ENCODE measurements around the gene DAZL. TPM values are rescaled to one million over a fixed set of nuclear protein-coding genes. Genes with fewer than 3 reads are reported as not detected.
A peak's percentile ranks its signal among the peaks of the same experiment; 100 is the strongest.

Gene DAZL
- total RNA-seq, 1 donor from 2014 or later = not detected

DNA sequence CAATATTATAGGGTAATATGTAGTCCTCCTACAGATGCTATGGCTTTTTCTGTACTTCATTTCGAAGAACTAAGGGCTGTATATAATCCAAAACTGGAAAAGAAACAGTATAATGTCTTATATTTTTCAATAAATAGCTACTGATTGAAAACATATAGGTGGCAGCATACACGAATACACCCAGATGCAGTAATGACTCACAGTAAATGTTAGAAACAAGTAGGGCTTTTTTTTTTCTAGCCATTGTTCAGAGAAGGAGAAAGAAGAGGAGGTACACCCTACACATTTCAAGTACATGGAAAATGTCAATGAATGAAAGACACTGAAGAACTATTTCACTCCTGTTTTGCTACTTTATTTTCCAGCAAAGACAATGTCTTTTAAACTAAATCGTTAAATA is 9.4 kb downstream of the DAZL start:
- Histone ChIP-seq H3K27me3 (no peaks in the 10 kb centered on the region), H3K4me3 (no peak overlapping the region), H3K27ac (no peak overlapping the region), H3K9me3 (no peaks in the 10 kb centered on the region), H3K4me1 (no peaks in the 10 kb centered on the region), H3K36me3 (no peaks in the 10 kb centered on the region)
- no peak for DNase-seq (ENCODE audit: low spot score in 2 of 2)
- TF ChIP-seq, protein P1, sequence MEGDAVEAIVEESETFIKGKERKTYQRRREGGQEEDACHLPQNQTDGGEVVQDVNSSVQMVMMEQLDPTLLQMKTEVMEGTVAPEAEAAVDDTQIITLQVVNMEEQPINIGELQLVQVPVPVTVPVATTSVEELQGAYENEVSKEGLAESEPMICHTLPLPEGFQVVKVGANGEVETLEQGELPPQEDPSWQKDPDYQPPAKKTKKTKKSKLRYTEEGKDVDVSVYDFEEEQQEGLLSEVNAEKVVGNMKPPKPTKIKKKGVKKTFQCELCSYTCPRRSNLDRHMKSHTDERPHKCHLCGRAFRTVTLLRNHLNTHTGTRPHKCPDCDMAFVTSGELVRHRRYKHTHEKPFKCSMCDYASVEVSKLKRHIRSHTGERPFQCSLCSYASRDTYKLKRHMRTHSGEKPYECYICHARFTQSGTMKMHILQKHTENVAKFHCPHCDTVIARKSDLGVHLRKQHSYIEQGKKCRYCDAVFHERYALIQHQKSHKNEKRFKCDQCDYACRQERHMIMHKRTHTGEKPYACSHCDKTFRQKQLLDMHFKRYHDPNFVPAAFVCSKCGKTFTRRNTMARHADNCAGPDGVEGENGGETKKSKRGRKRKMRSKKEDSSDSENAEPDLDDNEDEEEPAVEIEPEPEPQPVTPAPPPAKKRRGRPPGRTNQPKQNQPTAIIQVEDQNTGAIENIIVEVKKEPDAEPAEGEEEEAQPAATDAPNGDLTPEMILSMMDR (IDR thresholded peaks at IDR 0.05) = no peak
- intact Hi-C loops (cut with DNase I) = no loop called here

DNA sequence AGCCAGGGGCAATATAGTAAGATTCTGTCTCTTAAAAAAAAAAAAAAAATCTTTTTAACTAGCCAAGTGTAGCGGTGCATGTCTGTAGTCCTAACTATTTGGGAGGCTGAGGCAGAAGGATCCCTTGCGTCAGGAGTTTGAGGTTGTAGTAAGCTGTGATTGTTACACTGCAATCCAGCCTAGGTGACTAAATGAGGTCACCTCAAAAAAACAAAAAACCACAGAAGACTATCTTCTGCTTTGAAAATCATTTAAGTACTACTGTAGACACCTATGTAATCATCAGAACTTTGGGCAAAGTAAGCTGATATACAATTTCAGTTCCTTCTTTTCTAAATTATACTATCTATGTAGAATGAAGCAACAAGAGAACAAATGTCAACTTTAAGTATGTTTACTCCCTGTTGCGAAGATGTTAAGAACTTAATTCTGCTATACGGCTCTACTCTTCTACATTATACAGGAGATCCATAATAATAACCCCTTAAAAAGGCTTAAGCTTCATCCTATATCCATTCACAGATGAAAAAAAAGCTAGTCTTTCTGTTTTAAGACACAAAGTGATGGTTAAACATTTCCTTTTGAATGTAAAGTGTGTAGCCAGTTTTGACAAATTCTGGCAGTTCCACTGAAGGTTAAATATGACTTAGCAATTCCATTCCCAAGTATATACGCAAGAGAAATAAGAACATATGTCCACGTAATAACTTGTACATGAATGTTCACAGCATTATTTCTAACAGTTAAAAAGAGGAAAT is 15.2 kb downstream of the DAZL start:
- intact Hi-C loops (cut with DNase I) = no loop called here

DNA sequence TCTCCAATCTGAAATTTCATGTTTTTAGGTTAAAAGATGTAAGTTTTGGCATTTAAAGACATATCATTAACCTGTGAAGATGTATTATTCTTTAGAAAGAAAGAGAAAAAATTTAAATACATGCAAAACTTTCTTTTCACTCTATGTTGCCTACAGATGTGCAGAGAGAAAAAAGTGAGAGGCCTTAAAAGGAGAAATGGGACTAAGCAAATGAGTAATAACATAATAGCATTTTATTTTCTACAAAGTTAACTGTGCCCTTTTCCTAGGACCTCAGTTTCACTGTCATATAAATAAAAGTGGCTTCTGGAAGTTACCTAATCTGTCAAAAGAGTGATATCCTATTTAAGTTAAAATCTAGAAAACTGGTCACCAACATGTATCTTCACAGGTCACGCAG is 16.1 kb downstream of the DAZL start:
- H3K27me3 ChIP-seq = no peaks in the 10 kb centered on the region
- no peak overlapping the region for H3K4me3 ChIP-seq
- peaks cover 0 to 4% of the 10 kb centered on the region in 2 donors for H3K4me1 ChIP-seq
- H3K27ac ChIP-seq = no peak overlapping the region
- TF ChIP-seq, protein P1 (IDR thresholded peaks at IDR 0.05) = no peak
- H3K9me3 ChIP-seq = no peaks in the 10 kb centered on the region
- intact Hi-C loops (cut with DNase I) = no loop called here
- no peaks in the 10 kb centered on the region for H3K36me3 ChIP-seq
- no peak for DNase-seq (ENCODE audit: low spot score in 2 of 2)

More for the DNA sequence above, 15.2 kb downstream of the DAZL start:
- Histone ChIP-seq H3K36me3 (no peaks in the 10 kb centered on the region), H3K27me3 (no peaks in the 10 kb centered on the region), H3K27ac (no peak overlapping the region), H3K4me1 (peaks cover 0 to 4% of the 10 kb centered on the region in 2 donors), H3K4me3 (no peak overlapping the region), H3K9me3 (no peaks in the 10 kb centered on the region)
- TF ChIP-seq, protein P1 (IDR thresholded peaks at IDR 0.05) = no peak
- no peak for DNase-seq (ENCODE audit: low spot score in 2 of 2)

DNA sequence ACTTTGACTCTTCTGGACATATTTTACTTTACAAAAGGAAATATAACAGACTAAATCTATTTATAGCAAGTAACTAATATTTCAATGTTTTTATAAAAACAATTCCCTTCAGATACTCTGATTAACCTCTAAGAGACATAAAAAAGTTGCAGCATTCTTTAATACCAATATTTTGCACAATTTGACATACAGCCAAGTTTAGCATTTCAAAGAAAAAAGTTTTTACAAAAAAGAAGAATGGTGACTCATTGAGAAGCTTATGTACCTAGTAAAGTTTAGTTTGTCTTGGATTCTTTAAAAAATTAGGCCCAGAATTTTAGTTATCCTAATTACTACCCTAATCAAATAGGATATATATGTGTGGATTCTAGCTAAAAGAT is 17.6 kb downstream of the DAZL start:
- intact Hi-C loops (cut with DNase I) = no loop called here
- Histone ChIP-seq H3K27me3 (no peaks in the 10 kb centered on the region), H3K9me3 (no peaks in the 10 kb centered on the region), H3K4me1 (peaks cover 0 to 4% of the 10 kb centered on the region in 2 donors), H3K36me3 (no peaks in the 10 kb centered on the region), H3K4me3 (no peak overlapping the region), H3K27ac (no peak overlapping the region)
- no peak for DNase-seq (ENCODE audit: low spot score in 2 of 2)
- TF ChIP-seq, protein P1 (IDR thresholded peaks at IDR 0.05) = no peak

DNA sequence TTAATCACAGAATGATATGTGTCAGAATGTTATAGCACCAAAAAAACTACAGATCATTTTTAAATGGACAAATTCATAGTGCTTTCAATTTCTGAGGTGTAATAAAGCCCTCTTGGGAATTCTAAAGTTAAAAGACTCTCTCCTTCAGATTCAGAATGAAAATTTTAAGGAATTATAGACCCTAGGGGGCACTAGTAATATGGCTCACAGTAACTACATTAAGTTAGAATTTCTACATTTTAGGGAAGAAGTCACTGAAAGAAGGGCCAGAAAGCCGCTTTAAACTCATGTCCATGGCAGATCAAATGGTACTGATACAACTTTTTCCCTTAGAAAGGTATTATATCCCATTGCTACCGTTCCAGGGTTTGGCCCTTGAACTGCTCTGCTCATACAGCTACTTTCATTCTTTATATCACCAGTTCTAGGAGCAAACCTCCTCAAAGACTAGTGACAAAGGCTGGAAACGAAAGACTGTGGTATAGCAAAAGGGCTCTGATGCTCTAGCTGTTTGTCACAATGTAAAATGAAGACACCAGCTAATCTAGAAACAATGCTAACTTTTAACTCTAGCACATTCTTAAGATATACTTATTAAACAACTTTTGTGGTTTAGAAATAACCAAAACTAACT is 18.1 kb downstream of the DAZL start:
- DNase-seq (ENCODE audit: low spot score in 2 of 2) = no peak
- H3K27me3 ChIP-seq = no peaks in the 10 kb centered on the region
- TF ChIP-seq, protein P1 (IDR thresholded peaks at IDR 0.05) = no peak
- H3K9me3 ChIP-seq = no peaks in the 10 kb centered on the region
- intact Hi-C loops (cut with DNase I) = no loop called here
- H3K36me3 ChIP-seq = no peaks in the 10 kb centered on the region
- peaks cover 0 to 4% of the 10 kb centered on the region in 2 donors for H3K4me1 ChIP-seq
- H3K4me3 ChIP-seq = no peak overlapping the region
- peak overlapping the region in 1 of 2 donors; percentile 9 for H3K27ac ChIP-seq

Measured in ascending aorta (tissue), 2 donors.